Femur (tissue), 1 donor: ENCODE data around the gene VPS41.
"Not testable (repeated sequence)": the region's sequence is repeated elsewhere in the genome, so short reads cannot be mapped to it uniquely, and the experiment has no call there.

Experiments used
- DNase-seq: peaks from one replicate; pipeline ENCODE4 v3.0.0-alpha.2; 2017

Gene VPS41

GRCh38 chr7:38908759-38909335 is at the start of gene VPS41:
TSS of gene VPS41 (minus strand) at chr7:38909191. CDS start at chr7:38909174, 17 bp downstream.
- peak; percentile 88 for DNase-seq

GRCh38 chr7:38955892-38956291 is 46.9 kb upstream of the VPS41 start:
- DNase-seq: no peak

GRCh38 chr7:38953971-38954370 is 45.0 kb upstream of the VPS41 start:
- no peak for DNase-seq

GRCh38 chr7:38953227-38953626 is 44.2 kb upstream of the VPS41 start:
- no peak for DNase-seq

GRCh38 chr7:38951213-38951612 is 42.2 kb upstream of the VPS41 start:
- DNase-seq: no peak

- DNase-seq: no peak
These were observed 41.3 kb upstream of the VPS41 start for GRCh38 chr7:38950309-38950708.

GRCh38 chr7:38947541-38947940 is 38.5 kb upstream of the VPS41 start:
- DNase-seq: not testable (repeated sequence)

GRCh38 chr7:38942431-38943051 is 33.5 kb upstream of the VPS41 start:
- DNase-seq: no peak

- DNase-seq: no peak
These were observed 31.8 kb upstream of the VPS41 start for GRCh38 chr7:38940774-38941173.

GRCh38 chr7:38938589-38938988 is 29.6 kb upstream of the VPS41 start:
- DNase-seq: no peak

GRCh38 chr7:38938001-38938485 is 29.1 kb upstream of the VPS41 start:
- no peak for DNase-seq

- no peak for DNase-seq
These were observed 27.6 kb upstream of the VPS41 start for GRCh38 chr7:38936641-38937040.

- DNase-seq: no peak
These were observed 25.5 kb upstream of the VPS41 start for GRCh38 chr7:38934536-38934935.

GRCh38 chr7:38934051-38934450 is 25.1 kb upstream of the VPS41 start:
- no peak for DNase-seq

- DNase-seq: peak; percentile 79
These were observed 23.6 kb upstream of the VPS41 start for GRCh38 chr7:38932509-38933168.

- DNase-seq: no peak
These were observed 20.6 kb upstream of the VPS41 start for GRCh38 chr7:38929460-38930171.

GRCh38 chr7:38928506-38928905 is 19.5 kb upstream of the VPS41 start:
- no peak for DNase-seq

GRCh38 chr7:38927751-38928150 is 18.8 kb upstream of the VPS41 start:
- no peak for DNase-seq

- DNase-seq: no peak
These were observed 11.7 kb upstream of the VPS41 start for GRCh38 chr7:38920731-38921130.

GRCh38 chr7:38916396-38916795 is 7.4 kb upstream of the VPS41 start:
- DNase-seq: no peak

- no peak for DNase-seq
These were observed 879 bp upstream of the VPS41 start for GRCh38 chr7:38909870-38910269.

GRCh38 chr7:38907766-38908165 is 1.2 kb downstream of the VPS41 start:
- no peak for DNase-seq

GRCh38 chr7:38907066-38907465 is 1.9 kb downstream of the VPS41 start:
- DNase-seq: no peak
